NCI-H2029 treated with DMSO at 0.1 percent for 48 hours (cell line): ENCODE results near the gene ZBTB46.
"Not testable (repeated sequence)": the region's sequence is repeated elsewhere in the genome, so short reads cannot be mapped to it uniquely, and the experiment has no call there.

Experiments
- DNase-seq: peaks from one replicate; lab custom pipeline; 2025; lab: John Stamatoyannopoulos, UW

The ZBTB46 gene

GRCh38 chr20:63787302-63787701 lies 43.8 kb downstream of the ZBTB46 start:
- no peak for DNase-seq

GRCh38 chr20:63785691-63786131 lies 45.4 kb downstream of the ZBTB46 start:
- no peak for DNase-seq

GRCh38 chr20:63783970-63784369 lies 47.1 kb downstream of the ZBTB46 start:
- no peak for DNase-seq

- no peak for DNase-seq
Observed at GRCh38 chr20:63782521-63782971, 48.5 kb downstream of the ZBTB46 start.

- DNase-seq = no peak
Observed at GRCh38 chr20:63782051-63782471, 49.0 kb downstream of the ZBTB46 start.

- no peak for DNase-seq
Observed at GRCh38 chr20:63781181-63781580, 49.9 kb downstream of the ZBTB46 start.

GRCh38 chr20:63778857-63779256 lies 52.2 kb downstream of the ZBTB46 start:
- DNase-seq = no peak

- DNase-seq = no peak
Observed at GRCh38 chr20:63778034-63778752, 52.9 kb downstream of the ZBTB46 start.

GRCh38 chr20:63777614-63778013 lies 53.5 kb downstream of the ZBTB46 start:
- DNase-seq = no peak

- DNase-seq = not testable (repeated sequence)
Observed at GRCh38 chr20:63776875-63777274, 54.2 kb downstream of the ZBTB46 start.

GRCh38 chr20:63775096-63775978 lies 55.7 kb downstream of the ZBTB46 start:
- no peak for DNase-seq

- DNase-seq = no peak
Observed at GRCh38 chr20:63774306-63774705, 56.8 kb downstream of the ZBTB46 start.

- no peak for DNase-seq
Observed at GRCh38 chr20:63773571-63774241, 57.4 kb downstream of the ZBTB46 start.

- DNase-seq = no peak
Observed at GRCh38 chr20:63772781-63773518, 58.1 kb downstream of the ZBTB46 start.

- no peak for DNase-seq
Observed at GRCh38 chr20:63771046-63771707, 59.9 kb downstream of the ZBTB46 start.

- no peak for DNase-seq
Observed at GRCh38 chr20:63769891-63770474, 61.1 kb downstream of the ZBTB46 start.

- DNase-seq = no peak
Observed at GRCh38 chr20:63768591-63769515, 62.2 kb downstream of the ZBTB46 start.

- DNase-seq = no peak
Observed at GRCh38 chr20:63767886-63768285, 63.2 kb downstream of the ZBTB46 start.

GRCh38 chr20:63767456-63767855 lies 63.6 kb downstream of the ZBTB46 start:
- DNase-seq = no peak
